Effector memory CD4-positive, alpha-beta T cell (primary cell): ENCODE results near the gene LSP1.
"Not testable (repeated sequence)": the region's sequence is repeated elsewhere in the genome, so short reads cannot be mapped to it uniquely, and the experiment has no call there.

Experiments used
- DNase-seq, 3 donors: peaks; one replicate each; pipeline ENCODE4 v3.0.0-alpha.2; 2020
- H3K27ac ChIP-seq: 2 replicates; pipeline ENCODE4 v1.7.0; 2013; ENCODE audit warnings: mild to moderate bottlenecking, low read length, moderate library complexity; ENCODE audit not compliant: insufficient read depth, poor library complexity, severe bottlenecking
- H3K27me3 ChIP-seq: replicated peaks from 2 replicates; pipeline ENCODE4 v1.7.0; 2013; ENCODE audit warnings: mild to moderate bottlenecking, low read length; ENCODE audit not compliant: insufficient read depth, control insufficient read depth, poor library complexity, severe bottlenecking
- H3K36me3 ChIP-seq: 2 replicates; pipeline ENCODE4 v1.7.0; 2013; ENCODE audit warnings: mild to moderate bottlenecking, low read length, moderate library complexity; ENCODE audit not compliant: control insufficient read depth, insufficient read depth
- H3K4me1 ChIP-seq: 2 replicates; pipeline ENCODE4 v1.7.0; 2013; ENCODE audit warnings: low read length, mild to moderate bottlenecking; ENCODE audit not compliant: control insufficient read depth, insufficient read depth, poor library complexity, severe bottlenecking
- H3K4me3 ChIP-seq: 2 replicates; pipeline ENCODE4 v1.7.0; 2013; ENCODE audit warnings: low read length, low read depth, mild to moderate bottlenecking; ENCODE audit not compliant: insufficient read depth, poor library complexity, severe bottlenecking
- H3K9me3 ChIP-seq: 2 replicates; pipeline ENCODE4 v1.7.0; 2013; ENCODE audit warnings: mild to moderate bottlenecking, low read length, moderate library complexity; ENCODE audit not compliant: control insufficient read depth

Gene LSP1

DNA sequence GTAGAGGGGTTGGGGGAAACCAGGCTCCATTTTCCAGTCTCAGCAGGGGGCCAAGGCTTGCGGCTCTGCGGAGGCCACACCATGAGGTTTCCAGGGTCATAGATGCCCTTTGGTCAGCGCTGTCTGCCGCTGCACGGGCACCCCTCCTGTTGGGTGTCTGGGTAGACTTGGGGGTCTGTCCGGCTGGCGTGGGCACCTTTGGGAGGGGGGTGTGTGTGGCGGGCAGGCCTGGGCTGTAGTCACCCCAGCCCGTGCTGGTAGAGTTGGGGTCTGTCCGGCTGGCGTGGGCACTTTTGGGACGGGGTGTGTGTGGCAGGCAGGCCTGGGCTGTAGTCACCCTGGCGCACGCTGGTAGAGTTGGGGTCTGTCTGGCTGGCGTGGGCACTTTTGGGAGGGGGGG lies 18.6 kb downstream of the LSP1 start:
- peaks cover 9% of the 10 kb centered on the region for H3K36me3 ChIP-seq
- H3K9me3 ChIP-seq, result no peaks in the 10 kb centered on the region
- no peak for DNase-seq
- H3K4me1 ChIP-seq, result peaks cover 52% of the 10 kb centered on the region
- H3K27me3 ChIP-seq, result no peaks in the 10 kb centered on the region
- H3K27ac ChIP-seq, result peak overlapping the region; percentile 63
- no peak overlapping the region for H3K4me3 ChIP-seq

DNA sequence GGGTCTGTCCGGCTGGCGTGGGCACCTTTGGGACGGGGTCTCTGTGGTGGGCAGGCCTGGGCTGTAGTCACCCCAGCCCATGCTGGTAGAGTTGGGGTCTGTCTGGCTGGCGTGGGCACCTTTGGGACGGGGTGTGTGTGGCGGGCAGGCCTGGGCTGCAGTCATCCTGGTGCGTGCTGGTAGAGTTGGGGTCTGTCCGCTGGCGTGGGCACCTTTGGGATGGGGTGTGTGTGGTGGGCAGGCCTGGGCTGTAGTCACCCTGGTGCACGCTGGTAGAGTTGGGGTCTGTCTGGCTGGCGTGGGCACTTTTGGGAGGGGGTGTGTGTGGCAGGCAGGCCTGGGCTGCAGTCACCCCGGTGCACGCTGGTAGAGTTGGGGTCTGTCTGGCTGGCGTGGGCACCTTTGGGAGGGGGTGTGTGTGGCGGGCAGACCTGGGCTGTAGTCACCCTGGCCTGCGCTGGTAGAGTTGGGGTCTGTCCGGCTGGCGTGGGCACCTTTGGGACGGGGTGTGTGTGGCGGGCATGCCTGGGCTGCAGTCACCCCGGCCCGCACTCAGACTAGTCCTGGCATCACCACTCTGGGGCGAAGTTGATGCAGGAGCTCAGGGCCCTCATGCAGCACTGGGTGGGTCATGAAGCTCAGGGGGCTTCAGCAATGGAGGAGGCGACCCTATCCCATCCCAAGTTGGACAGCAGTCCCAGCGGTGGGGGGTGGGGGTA lies 19.5 kb downstream of the LSP1 start:
- Histone ChIP-seq H3K4me3 (no peak overlapping the region), H3K27me3 (no peaks in the 10 kb centered on the region), H3K9me3 (no peaks in the 10 kb centered on the region), H3K36me3 (peaks cover under 1% of the 10 kb centered on the region), H3K4me1 (peaks cover 44% of the 10 kb centered on the region), H3K27ac (peak overlapping the region; percentile 32)
- DNase-seq, result no peak

GRCh38 chr11:1873048-1873812 lies 20.3 kb downstream of the LSP1 start:
- no peaks in the 10 kb centered on the region for H3K9me3 ChIP-seq
- H3K27me3 ChIP-seq, result no peaks in the 10 kb centered on the region
- H3K27ac ChIP-seq, result peak overlapping the region; percentile 32
- H3K4me1 ChIP-seq, result peaks cover 37% of the 10 kb centered on the region
- DNase-seq, result no peak
- no peaks in the 10 kb centered on the region for H3K36me3 ChIP-seq
- H3K4me3 ChIP-seq, result no peak overlapping the region

DNA sequence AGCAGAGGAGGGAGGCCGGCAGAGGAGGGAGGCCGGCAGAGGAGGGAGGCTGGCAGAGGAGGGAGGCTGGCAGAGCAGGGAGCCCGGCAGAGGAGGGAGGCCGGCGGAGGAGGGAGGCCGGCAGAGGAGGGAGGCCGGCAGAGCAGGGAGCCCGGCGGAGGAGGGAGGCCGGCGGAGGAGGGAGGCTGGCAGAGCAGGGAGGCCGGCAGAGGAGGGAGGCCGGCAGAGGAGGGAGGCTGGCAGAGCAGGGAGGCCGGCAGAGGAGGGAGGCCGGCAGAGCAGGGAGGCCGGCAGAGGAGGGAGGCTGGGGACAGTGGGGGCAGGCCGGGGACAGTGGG lies 20.9 kb downstream of the LSP1 start:
- H3K9me3 ChIP-seq, H3K27me3 ChIP-seq, H3K36me3 ChIP-seq, H3K4me3 ChIP-seq, DNase-seq: not testable (repeated sequence)
- Histone ChIP-seq H3K4me1 (peaks cover 34% of the 10 kb centered on the region), H3K27ac (peak overlapping the region; percentile 11)

- H3K9me3 ChIP-seq, H3K27me3 ChIP-seq, H3K36me3 ChIP-seq, DNase-seq, H3K27ac ChIP-seq, H3K4me3 ChIP-seq: not testable (repeated sequence)
- H3K4me1 ChIP-seq, result peaks cover 26% of the 10 kb centered on the region
Observed at GRCh38 chr11:1874441-1875092, 21.7 kb downstream of the LSP1 start.

DNA sequence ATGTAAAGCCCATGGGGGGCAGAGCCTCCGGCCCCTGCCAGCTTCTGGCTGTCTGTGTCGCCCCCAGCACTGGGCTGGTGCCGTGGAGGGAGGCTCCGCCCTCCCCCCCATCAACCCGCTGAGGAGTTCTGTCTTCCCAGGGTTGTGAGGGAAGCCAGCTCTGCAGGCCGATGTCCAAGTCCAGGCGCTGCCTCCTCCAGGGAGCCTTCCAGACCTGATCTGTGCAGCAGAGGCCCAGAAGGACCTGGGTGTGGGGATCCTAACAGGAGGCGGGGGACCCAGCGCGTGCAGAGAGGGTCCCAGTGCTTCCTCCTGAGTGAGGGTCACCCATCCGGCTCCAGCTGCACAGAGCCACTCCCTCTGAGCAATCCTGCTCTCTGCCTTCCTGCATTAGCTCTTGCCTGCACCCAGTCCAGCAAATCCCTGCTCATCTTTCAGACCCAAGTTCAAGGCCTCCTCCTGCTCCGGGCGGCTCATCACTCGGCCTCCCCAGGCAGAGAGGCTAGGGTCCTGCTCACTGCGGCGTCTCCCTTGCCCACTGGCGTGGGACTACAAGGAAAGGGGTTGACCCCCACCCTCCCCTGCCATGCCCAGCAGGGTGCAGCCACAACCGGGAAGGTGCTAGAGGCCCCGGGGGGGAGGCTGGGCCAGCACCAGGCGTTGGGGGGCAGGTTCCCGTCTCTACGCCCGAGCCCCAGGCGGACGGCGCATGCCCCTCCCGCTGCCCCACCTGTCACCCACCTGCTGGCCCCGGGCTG lies 22.4 kb downstream of the LSP1 start:
- no peaks in the 10 kb centered on the region for H3K27me3 ChIP-seq
- no peaks in the 10 kb centered on the region for H3K9me3 ChIP-seq
- H3K4me3 ChIP-seq, result no peak overlapping the region
- peaks cover 19% of the 10 kb centered on the region for H3K4me1 ChIP-seq
- no peaks in the 10 kb centered on the region for H3K36me3 ChIP-seq
- DNase-seq, result no peak
- H3K27ac ChIP-seq, result no peak overlapping the region

DNA sequence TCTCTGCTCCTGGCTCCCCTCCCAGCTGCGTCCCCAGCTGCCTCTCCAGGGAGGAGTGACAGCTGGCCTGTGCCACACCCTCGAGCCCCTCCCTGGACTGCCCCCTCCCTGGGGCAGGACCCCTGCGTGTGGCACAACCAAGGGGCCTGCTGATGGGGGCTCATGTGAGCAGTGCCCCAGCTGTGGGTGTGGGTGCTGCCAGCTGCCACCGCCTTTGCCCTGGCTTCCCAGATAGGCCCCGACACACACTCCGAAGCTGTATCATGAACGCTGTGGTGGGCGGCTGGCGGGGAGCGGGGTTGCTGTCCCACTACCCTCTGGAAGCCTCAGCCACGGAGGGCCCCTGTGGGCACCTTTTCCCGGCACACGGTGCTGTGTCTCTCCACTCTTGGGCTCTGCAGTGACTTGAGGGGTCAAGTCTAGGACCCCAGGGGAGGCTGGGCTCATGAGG lies 23.0 kb downstream of the LSP1 start:
- not testable (repeated sequence) for H3K27ac ChIP-seq, H3K4me3 ChIP-seq
- H3K4me1 ChIP-seq, result peaks cover 13% of the 10 kb centered on the region

DNA sequence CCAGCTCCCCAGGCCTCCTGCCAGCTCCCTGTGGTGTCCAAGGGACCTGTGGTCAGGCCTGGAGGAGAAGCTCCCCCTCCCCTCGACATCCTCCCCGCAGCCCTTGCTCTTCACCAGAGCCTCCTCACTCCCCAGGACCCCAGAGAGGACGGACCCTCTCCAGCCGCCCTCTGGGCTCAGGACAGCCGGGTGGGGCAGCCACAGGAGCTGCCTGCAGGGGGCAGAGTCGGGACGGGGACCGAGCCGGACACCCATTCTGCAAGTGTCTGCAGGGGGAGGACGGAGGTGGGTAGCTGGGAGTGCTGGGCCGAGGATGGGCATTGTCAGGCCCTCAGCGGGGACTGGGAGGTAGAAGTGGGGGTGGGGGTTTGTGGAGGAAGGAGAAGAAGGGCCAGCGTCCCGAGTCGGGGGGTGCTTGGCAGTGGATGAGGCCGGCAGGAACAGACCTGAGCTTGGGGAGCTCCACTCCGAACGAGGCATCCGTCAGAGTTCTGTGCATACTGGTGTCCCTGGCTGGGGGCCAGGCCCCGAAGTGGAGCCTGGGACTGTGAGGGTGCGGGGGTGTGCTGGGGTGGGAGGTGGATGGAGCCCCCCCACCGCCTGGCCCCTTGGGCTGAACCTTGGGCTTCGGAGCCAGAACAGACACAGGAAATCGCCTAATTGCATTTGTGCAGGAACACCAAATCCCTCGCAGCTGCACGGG lies 23.6 kb downstream of the LSP1 start:
- H3K27me3 ChIP-seq, result no peaks in the 10 kb centered on the region
- no peaks in the 10 kb centered on the region for H3K36me3 ChIP-seq
- H3K9me3 ChIP-seq, result no peaks in the 10 kb centered on the region
- no peak for DNase-seq
- peaks cover 10% of the 10 kb centered on the region for H3K4me1 ChIP-seq
- no peak overlapping the region for H3K4me3 ChIP-seq
- no peak overlapping the region for H3K27ac ChIP-seq

More for the DNA sequence above, 23.0 kb downstream of the LSP1 start:
- H3K9me3 ChIP-seq, DNase-seq, H3K36me3 ChIP-seq, H3K27me3 ChIP-seq: not testable (repeated sequence)
